RCC 7860 (cell line): Measurements from ENCODE around the gene UAP1L1.

Source experiments
- DNase-seq: peaks from one replicate; pipeline ENCODE4 v3.0.0-alpha.2; 2015; ENCODE audit warnings: low spot score
- FAIRE-seq: peaks from 2 replicates; lab custom pipeline; 2012; peaks lifted over from hg19 to GRCh38; lab: Jason Lieb, UNC

The UAP1L1 gene

DNA sequence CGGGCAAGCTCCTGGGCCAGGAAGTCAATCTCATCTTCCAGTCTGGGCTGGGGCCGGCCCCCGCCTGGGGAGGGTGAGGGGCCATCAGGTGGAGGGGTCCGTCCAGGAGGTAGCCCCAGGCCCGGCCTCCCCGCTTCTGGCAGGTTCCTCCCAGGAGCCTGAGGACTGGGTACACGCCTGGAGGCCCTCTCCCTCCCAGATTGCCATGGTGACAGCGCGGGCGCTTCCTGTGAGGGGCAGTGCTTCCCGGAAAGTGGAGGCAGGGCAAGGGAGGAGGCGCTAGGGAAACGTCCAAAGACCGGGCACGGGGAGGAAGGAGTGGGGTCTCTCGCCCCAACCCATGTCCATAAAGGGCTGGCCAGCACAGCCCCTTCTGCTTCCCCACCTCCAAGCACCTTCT, 36.2 kb upstream of the UAP1L1 start:
- FAIRE-seq = no peak
- DNase-seq = no peak

DNA sequence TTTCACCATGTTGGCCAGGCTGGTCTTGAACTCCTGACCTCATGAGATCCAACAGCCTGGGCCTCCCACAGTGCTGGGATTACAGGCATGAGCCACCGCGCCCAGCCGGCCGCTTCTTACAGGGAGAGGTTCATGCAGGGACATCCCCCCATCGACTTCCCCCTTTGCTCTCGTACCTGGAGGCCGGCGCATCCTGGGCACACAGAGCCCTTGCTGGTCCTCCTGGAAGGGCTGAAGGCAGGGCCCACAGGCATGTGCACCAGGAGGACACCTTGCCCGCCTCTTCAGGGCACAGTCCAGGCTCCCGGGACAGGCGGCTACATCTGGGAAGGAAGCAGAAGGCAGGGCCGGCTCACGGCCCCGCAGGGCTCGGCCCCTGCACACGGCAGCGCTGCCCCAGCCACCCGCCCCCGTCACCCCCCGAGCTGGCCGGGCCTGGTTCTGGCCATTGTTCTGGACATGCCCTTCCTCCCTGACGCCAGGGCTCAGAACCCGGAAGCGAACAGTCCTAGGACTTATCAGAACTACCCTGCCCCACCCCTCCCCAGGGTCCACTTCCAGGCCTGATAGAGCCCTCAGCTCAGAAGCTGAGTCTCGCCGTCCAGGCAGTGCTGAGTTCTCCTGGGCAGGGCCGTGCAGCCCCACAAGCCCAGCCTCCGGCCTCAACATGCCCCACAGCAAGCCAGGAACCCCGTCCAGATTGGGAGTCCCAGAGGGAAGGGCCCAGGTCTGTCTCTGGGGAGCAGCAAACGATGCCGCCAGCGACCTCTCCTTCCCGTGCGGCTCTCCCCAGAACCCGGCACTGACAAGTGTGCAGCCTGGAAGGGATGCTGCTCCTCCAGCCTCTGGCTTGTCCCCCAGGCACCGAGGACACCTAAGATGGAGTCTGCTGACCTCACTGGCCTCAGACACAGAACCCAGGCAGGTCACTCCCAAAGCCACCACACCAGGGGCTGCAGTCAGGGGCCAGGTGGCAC, 34.3 kb upstream of the UAP1L1 start:
- no peak for FAIRE-seq
- no peak for DNase-seq

GRCh38 chr9:137044037-137044436, 33.3 kb upstream of the UAP1L1 start:
- no peak for FAIRE-seq
- DNase-seq = no peak

GRCh38 chr9:137044502-137045177, 32.7 kb upstream of the UAP1L1 start:
- DNase-seq (peak; percentile 49), FAIRE-seq (no peak)

GRCh38 chr9:137045294-137046087, 31.8 kb upstream of the UAP1L1 start:
- DNase-seq = no peak
- FAIRE-seq = no peak

GRCh38 chr9:137046088-137046787, 31.1 kb upstream of the UAP1L1 start, which contains the start of gene NPDC1:
NPDC1 (minus strand) TSS chr9:137046177; CDS start chr9:137045989, 188 bp downstream.
- DNase-seq (peak; percentile 62), FAIRE-seq (no peak)

DNA sequence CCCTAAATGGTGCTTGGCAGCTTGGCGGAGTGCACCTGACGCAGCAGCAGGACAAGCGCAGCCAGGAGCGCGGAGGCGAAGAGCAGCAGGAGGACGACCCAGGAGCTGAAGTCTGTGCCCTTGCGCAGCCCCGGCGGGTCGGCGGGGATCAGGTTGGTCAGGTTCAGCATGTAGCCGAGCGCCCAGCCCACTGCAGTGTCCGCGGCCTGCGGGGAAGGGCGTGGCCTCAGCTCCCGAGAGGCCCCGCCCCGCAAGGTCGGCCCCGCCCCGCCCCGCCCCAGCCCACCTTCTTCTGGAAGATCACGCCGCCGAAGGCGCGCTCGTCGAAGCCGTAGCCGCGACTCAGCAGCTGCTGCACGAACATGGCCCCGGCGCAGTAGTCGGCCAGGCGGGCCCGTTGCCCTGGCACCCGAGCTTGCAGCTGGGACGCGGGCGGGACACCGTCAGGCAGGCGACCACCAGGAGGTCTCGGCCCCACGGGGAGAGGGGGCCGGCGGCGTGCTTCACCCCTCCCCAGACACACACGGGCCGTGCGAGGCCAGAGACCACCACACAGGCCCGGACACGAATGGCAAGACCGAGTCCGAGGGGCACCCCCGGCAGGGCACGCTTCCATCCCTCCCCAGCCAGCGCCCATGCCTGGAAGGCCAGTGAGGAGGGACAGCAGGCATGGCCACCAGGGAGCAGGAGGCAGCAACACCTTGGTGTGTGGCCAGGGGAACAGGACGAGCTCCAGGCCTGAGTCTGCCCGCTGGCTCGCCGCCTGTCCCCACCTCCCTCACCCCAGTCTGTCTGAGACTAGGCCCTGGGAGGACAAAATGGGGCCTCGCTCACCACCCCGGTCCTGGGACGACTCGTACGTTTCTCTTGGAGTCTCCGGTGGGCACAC, 28.4 kb upstream of the UAP1L1 start:
- no peak for DNase-seq

DNA sequence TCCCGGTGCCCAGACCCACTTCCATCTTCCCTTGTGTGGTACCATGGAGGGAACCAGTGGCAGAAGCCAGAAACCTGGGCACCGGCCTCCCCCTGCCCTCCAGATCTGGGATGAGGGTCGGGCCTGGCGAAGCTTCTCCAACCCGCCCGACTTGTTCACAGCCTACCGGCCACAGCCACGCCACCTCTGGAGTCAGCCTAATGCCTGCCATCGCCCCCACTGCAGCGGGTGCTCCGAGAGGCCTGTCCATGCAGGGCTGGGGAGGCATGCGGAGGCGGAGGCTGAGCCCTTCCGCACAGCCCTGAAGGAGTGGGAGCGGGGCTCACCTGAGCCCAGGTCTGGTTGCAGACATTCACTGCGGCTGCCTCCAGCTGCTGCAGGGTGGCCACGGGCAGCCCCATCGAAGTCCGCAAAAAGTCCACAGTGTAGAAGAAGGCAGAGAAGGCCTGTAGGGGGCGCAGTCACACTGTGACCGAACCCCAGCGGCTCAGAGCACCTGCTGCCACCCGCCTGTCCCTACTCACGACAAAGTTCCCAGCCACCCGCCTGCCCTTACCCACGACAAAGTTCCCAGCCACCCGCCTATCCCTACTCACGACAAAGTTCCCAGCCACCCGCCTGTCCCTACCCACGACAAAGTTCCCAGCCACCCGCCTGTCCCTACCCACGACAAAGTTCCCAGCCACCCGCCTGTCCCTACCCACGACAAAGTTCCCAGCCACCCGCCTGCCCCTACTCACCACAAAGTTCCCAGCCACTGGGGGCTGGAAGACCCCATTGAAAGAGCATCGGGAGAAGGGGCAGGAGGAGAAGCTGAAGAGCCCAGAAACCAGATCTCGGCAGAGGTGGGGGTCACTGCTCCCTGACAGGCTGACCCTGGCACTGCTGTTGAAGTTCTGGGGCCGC, 27.5 kb upstream of the UAP1L1 start:
- no peak for FAIRE-seq

More for the DNA sequence above, 28.4 kb upstream of the UAP1L1 start:
- FAIRE-seq = no peak

DNA sequence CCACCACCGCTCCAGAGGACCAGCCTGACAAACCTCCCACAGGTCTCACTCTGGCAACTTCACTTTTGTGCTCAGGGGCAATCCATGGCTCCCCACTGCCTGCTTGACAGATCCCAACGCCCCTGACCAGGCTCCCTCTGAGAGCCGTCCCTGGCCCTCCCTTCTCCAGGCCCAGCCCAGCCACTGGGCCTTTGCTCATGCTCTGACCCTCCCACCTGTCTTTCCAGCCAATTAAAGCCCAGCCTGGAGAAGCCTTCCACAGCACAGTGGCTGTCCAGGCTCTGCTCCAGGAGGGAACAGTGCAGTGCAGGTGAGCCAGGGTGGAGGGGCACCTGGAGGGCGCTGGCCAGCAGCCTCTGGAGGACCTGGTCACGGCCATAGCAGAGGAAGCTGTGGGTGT, 26.7 kb upstream of the UAP1L1 start:
- no peak for DNase-seq
- FAIRE-seq = no peak

More for the DNA sequence above, 27.5 kb upstream of the UAP1L1 start:
- no peak for DNase-seq

DNA sequence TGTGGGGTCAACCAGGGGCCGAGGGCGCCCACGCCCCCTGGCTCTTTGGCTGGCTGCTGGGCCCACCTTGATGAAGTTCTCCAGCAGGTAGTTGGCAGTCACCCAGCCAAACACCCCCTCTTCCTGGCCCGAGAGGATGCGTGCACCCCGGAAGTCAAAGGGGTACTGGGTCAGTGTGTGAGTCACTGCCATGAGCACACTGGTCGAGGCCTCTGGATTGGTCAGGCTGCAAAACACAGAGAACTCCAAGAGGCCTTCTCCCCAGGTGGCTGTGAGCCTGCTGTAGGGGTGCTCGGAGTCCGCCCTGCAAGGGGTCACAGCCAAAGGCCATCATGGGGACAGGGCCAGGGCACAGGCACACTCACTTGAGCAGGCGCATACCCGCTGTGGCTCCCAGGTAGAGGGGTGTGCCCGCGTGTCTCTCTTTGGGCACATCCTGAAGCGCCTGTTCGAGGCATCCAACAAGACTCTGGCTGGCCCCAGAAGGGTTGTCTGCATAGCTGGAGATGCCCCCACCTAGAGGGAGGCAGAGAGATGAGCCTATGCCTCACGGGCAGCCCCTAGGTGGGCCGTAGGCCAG, 26.1 kb upstream of the UAP1L1 start:
- FAIRE-seq = no peak
- DNase-seq = no peak

DNA sequence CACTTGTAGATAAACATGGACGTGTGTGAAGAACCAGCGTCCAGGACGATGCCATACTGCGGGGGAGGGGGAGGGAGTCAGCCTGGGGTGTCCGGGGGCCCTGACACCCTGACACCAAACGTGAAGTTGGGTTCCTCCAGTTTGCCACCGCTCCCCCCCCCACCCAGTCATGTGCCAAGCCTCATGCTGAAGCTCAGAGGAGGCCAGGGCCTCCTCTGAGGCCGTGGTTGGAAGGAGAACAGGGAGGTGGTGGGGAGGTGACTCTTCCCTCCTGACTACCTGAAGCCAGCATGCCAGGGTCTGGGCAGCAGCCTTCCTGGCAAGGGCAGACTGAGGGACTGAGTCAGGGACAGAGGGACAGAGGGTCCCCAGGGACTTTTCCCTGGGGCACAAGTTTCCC, 25.0 kb upstream of the UAP1L1 start:
- no peak for FAIRE-seq

DNA sequence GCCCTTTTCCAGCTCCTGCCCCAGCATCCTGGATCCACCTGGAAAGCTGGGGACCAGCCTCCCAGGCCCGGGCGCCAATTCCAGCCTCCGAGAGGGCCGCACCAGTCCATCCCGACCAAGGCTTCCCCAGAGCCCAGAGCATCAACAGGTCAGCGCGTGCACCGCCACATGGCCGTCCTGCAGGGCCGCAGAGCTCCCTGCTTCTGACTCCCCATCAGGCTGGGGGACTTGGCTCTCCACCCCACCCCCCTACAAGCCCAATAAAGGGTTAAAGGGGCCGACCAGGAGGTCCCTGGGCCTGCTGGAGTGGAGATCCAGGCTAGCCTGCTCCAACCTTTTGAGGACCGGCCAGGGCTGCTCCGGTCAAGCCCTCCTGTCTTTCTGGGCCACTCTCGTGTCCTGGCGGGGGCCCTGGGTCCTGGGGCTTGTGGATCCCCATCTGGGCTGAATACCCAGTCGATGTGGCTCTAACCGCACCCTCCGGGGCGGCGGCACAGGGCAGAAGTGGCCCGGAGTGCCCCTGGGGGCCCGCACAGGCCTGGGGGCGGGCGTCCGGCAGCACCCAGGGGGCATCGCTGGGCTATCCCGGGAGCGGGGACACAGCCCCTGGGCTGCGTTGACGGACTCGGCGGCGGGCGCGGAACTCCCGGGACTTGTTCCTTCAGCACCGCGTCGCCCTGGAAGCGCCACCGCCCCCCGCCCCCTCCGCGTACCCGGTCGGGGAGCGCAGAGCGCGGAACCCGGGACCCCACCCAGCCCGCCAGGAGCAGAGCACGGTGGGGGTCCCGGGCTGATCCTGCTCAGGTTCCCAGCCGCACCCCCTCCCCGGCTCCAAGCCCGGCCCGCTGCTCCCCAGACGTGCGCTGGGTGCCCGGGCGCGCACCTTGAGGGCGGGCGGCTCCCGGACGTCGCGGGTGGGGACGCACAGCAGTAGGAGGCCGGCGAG, 24.0 kb upstream of the UAP1L1 start:
- FAIRE-seq = no peak
- DNase-seq = no peak

More for the DNA sequence above, 25.0 kb upstream of the UAP1L1 start:
- DNase-seq = no peak

DNA sequence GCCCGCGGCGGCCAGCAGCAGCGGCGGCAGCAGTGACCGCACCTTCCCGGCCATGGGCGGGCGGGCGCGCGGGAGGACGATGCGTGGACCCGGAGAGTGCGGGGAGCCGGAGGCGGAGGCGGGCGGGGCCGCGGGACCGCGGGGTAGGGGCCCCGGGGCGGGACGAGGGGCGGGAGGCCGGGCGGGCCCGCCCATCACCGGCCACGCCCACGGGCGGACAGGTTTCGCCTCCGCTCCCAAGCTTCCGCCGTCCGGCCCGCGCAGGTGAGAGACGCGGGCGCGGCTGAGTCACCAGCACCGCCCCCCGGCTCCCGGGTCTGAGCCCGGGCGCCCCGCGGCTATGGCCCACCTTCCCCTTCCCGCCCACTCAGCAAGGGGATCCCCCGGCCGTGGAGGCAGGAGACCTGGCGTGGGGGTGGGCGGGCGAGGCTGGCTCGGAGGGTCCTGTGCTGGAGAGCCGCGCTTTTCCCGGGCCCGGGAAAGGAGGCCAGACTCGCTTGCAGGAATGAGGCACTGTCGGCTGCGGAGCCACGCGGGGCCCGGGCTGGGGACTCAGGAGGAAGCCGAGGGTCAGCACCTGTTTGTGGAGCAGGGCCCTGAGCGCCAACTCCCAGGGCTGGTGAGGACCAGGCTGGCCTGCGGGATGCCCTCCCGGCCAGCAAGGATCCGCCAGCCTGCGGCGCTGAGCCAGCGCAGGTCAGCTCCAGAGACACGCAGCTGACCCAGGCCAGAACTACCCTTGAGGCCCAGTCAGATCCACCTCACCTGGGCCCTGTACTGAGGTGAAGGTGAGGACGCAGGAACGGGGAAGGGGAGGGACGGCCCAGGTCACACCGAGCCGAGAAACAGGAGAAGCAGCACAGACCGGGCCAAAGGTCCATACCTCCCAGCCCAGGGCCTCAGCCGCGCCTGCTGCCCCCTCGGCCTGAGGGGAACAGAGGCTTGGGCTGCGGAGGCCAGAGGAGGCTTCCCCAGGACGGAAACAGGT, 23.1 kb upstream of the UAP1L1 start, which contains the start of gene ENTPD2:
TSS of gene ENTPD2 (minus strand) at position 118 of the 988 bp plus-strand sequence. CDS start at position 54, 64 bp downstream.
- FAIRE-seq (no peak), DNase-seq (no peak)

- DNase-seq = no peak
- FAIRE-seq = no peak
These were observed 22.4 kb upstream of the UAP1L1 start for GRCh38 chr9:137054932-137055384.
